Measurements from ENCODE around the gene PRL.

Gene PRL

DNA sequence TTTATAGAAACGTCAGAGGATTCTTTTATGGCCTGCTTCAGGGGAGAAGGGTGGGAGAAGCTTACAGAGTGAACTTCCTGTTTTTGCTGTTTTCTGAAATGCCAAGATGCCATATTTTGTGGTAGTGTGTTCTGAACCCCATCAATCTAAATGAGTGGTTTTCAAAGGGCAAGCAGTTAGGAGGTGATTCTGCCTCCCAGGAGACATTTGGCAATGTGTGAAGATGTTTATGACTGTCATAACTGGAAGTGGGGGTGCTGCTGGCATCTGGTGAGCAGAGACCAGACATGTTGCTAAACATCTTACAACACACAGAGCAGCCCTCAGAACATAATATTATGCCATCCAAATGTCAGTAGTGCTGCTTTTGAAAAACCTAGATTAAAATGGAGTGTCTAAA, 6.0 kb upstream of the PRL start:
- Histone ChIP-seq H3K9me3 (no peaks in the 10 kb centered on the region), H3K36me3 (no peaks in the 10 kb centered on the region), H3K4me1 (no peaks in the 10 kb centered on the region), H3K27me3 (no peaks in the 10 kb centered on the region), H3K4me3 (ENCODE audit: low read depth, low read length) (no peak overlapping the region)
- no peak for DNase-seq
- TF ChIP-seq, protein P1, sequence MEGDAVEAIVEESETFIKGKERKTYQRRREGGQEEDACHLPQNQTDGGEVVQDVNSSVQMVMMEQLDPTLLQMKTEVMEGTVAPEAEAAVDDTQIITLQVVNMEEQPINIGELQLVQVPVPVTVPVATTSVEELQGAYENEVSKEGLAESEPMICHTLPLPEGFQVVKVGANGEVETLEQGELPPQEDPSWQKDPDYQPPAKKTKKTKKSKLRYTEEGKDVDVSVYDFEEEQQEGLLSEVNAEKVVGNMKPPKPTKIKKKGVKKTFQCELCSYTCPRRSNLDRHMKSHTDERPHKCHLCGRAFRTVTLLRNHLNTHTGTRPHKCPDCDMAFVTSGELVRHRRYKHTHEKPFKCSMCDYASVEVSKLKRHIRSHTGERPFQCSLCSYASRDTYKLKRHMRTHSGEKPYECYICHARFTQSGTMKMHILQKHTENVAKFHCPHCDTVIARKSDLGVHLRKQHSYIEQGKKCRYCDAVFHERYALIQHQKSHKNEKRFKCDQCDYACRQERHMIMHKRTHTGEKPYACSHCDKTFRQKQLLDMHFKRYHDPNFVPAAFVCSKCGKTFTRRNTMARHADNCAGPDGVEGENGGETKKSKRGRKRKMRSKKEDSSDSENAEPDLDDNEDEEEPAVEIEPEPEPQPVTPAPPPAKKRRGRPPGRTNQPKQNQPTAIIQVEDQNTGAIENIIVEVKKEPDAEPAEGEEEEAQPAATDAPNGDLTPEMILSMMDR (IDR thresholded peaks at IDR 0.05; ENCODE audit: low read depth, low read length), result no peak

DNA sequence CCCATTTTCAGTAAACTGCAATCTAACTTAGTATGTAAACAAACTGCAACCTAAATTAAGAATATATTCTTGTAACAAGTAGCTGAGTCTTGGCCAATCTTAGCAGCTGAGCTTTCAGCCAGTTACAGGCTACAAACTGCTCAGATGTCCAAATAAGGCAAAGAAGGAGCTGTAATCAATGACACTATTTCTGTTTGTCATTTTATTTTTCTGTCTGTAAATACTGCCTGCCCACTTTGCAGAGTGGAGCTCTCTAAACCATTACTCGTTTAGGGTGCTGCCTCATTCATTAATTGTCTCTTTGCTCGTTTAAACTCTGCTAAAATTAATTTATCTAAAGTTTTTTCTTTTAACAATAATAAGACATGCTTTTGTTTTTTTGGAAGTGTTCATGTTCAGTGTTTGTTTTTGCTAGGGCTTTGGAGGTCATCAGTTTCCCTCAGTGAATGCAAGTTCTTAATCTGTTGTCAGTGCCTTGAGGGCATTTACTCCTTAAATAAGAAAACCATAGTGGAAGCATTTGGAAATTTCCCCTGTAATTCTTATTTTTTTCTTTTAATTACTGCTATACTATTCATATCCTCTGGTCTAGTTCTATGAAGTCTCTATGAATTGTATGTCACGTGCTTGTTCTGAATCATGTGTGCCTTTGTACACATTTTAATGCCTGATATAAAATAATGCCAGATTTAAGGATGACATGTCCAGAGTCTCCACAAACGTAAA, 3.6 kb upstream of the PRL start:
- Histone ChIP-seq H3K4me3 (ENCODE audit: low read depth, low read length) (no peak overlapping the region), H3K27me3 (no peaks in the 10 kb centered on the region), H3K36me3 (no peaks in the 10 kb centered on the region), H3K4me1 (no peaks in the 10 kb centered on the region), H3K9me3 (no peaks in the 10 kb centered on the region)
- DNase-seq, result no peak
- TF ChIP-seq, protein P1 (IDR thresholded peaks at IDR 0.05; ENCODE audit: low read depth, low read length), result no peak

DNA sequence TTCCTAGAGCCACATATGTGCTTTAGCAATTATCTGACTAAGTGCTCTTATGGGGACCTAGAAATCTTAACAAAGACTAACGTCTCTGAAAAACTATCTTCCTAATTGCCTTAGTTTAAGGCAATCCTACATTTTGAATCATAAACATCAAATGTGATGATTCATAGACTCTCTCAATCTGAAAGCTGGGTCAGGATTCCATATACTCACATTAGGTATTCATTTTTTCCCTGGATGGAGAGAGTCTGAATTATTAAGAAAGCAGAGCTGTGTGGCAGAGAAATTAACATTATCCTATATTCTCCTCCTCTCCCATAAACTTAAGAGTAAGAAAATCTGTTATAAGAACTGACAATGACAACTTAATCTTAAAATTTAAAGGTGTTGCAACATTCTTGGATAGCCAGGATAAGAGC, 1.6 kb upstream of the PRL start:
- no peaks in the 10 kb centered on the region for H3K36me3 ChIP-seq
- no peaks in the 10 kb centered on the region for H3K4me1 ChIP-seq
- no peaks in the 10 kb centered on the region for H3K9me3 ChIP-seq
- DNase-seq, result no peak
- no peaks in the 10 kb centered on the region for H3K27me3 ChIP-seq
- H3K4me3 ChIP-seq (ENCODE audit: low read depth, low read length), result no peak overlapping the region
- TF ChIP-seq, protein P1 (IDR thresholded peaks at IDR 0.05; ENCODE audit: low read depth, low read length), result no peak

DNA sequence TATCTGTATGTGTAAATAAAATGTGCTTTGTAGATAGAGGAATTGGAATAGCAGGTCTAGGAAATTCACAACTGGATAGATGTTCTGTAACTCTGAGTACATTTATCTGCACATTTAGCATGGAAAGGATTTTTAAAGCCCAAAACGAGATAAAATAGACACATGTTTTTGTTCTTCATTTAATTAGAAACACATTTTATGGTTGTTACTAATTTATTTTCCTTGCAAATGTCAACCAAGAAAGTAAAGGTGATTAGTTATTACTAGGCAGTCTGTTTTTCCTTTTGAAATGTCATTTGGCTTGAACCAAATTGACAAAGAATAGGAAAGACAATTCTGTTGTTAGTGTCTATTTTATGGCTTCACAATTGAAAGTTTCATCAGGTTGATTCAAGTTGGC, 769 bp downstream of the PRL start:
- no peaks in the 10 kb centered on the region for H3K9me3 ChIP-seq
- H3K4me3 ChIP-seq (ENCODE audit: low read depth, low read length), result no peak overlapping the region
- no peaks in the 10 kb centered on the region for H3K27me3 ChIP-seq
- DNase-seq, result no peak
- TF ChIP-seq, protein P1 (IDR thresholded peaks at IDR 0.05; ENCODE audit: low read depth, low read length), result no peak
- no peaks in the 10 kb centered on the region for H3K4me1 ChIP-seq
- H3K36me3 ChIP-seq, result no peaks in the 10 kb centered on the region

DNA sequence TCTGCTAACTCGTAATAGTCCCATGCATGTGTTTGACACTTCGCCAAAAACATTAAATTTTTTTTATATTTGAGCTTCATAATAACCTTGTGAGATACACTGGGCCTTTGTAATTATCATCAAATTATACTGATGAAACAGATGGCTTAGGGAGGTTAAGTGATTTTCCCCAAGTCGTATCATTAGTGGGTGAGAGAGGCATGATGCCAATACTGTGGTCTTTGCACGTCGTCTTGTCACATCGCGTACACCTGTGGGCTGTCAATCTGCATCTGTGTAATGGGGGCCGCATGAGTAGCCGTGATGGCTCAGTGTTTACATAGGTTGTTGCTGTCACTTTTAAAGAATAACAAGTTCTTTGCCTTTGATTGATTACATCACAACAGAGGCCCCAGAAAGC, 1.7 kb downstream of the PRL start:
- TF ChIP-seq, protein P1 (IDR thresholded peaks at IDR 0.05; ENCODE audit: low read depth, low read length), result no peak
- H3K9me3 ChIP-seq, result no peaks in the 10 kb centered on the region
- no peaks in the 10 kb centered on the region for H3K36me3 ChIP-seq
- H3K27me3 ChIP-seq, result no peaks in the 10 kb centered on the region
- H3K4me3 ChIP-seq (ENCODE audit: low read depth, low read length), result no peak overlapping the region
- DNase-seq, result no peak
- no peaks in the 10 kb centered on the region for H3K4me1 ChIP-seq

DNA sequence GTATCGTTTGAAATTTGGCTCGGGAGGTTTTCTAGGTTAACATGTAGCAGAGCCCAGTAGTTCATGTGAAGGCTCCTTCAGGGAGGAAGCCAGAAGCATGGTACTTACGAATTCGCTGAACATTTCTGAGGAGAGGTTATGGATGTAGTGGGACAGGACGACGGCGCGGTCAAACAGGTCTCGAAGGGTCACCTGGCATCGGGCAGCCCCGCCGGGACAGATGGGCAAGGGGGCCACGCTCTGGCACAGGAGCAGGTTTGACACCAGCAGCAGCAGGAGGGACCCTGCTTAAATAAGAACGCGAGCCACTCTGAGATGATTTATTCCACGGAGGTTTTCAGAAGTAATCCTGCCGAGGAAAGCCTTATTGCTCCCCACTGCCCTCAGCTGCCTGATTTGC, 2.5 kb downstream of the PRL start:
- no peaks in the 10 kb centered on the region for H3K4me1 ChIP-seq
- no peaks in the 10 kb centered on the region for H3K27me3 ChIP-seq
- no peaks in the 10 kb centered on the region for H3K9me3 ChIP-seq
- no peak overlapping the region for H3K4me3 ChIP-seq (ENCODE audit: low read depth, low read length)
- no peaks in the 10 kb centered on the region for H3K36me3 ChIP-seq
- no peak for DNase-seq
- TF ChIP-seq, protein P1 (IDR thresholded peaks at IDR 0.05; ENCODE audit: low read depth, low read length), result no peak
